NK-92 (cell line): ENCODE data around the gene SLC45A2.

Experiments
- DNase-seq: peaks from one replicate; lab custom pipeline; 2025; ENCODE audit not compliant: unreplicated experiment; lab: John Stamatoyannopoulos, UW

Gene SLC45A2

GRCh38 chr5:34007621-34008600, 23.4 kb upstream of the SLC45A2 start, which contains the start of gene AMACR:
AMACR (minus strand) TSS chr5:34008050; CDS start chr5:34008019, 31 bp downstream.
- peak; percentile 51 for DNase-seq

DNA sequence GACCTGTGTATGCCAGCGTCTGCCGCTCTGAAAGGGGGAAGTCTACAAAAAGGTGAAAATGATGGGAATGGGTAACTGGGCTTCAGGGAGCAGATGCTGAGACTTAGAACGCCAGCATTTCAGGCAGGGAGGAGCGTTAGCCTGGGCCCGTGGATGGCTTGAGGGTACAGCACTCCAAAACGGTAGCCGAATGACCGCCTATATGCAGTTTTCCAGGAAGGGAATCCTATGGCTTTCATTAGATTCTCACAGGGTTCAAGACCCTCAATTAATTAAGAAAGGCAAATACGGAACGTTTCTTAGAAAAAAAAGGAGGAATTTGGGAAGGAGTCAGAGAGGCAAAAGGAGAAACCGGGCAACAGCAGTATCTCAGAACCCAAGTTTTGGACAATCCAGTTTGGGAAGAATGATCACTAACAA, 22.7 kb upstream of the SLC45A2 start:
- no peak for DNase-seq

DNA sequence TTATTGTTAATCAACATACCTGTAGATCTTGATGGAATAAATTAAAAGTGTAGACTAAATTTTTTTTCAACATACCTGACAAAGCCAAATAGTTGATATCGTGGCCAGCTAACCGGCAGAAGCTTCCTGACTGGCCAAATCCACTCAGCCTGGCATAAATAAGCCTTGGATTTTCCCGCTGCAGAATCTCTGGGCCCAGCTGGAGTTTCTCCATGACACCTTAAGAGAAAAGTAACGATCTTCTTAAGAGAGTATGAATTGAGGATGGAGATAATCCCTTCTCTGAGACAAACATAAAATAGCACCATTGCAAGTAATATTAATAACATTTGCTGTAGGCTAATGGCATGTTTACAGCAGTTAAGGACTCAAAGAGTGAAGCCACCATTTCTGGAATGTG, 21.2 kb upstream of the SLC45A2 start:
- DNase-seq, result no peak

DNA sequence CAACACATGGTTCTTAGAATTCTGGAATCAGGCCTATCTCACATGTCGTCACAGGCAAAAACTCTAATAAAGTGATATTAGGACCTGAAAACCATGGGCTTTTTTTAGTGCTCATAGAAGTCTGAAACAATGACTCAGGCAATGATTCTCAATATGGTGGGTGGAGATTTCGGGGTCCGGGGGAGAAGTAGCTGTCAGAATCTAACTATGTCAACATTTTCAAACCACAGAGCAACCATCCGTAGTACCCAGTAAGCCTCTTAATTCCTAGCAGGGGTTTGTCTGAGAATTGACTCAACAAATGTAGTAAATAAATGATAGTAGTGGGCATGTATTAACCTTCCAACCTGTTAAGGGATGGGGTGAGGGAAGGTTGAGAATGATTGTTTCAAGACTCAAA, 20.7 kb upstream of the SLC45A2 start:
- DNase-seq, result no peak

- DNase-seq, result no peak
These were observed 19.4 kb upstream of the SLC45A2 start for GRCh38 chr5:34003941-34004340.

DNA sequence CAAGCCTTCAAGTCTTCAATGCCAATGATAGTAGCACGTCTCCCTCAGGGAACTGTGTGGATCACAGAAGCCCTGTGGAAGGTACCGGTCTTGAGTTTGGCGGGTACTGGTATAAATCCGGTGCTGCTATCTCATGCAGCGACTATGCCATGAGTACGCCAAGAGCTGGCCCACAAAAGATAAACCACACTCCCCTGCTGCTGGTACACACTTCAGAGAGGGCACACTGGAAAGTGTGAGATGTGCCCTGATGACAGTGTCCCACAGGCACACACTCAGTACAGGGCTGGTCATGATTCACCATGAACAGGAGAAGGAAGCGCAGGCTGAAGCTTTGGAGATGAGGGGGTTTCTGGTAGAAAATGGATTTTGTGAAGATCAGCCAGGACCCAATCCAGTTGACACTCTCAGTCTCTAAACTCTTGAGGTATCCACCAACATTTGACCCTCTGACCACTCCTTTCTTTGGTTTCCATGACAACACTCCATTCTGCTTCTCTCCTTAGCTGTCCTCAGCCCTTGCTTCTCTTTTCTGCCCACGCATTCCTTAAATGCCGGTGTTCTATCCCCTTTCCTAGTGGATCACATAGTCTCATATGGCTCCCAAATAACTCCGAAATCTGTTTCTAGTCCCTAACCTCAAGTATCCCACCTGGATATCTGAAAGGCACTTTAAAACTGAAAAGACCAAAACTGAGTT, 18.3 kb upstream of the SLC45A2 start:
- no peak for DNase-seq

- no peak for DNase-seq
These were observed 16.8 kb upstream of the SLC45A2 start for GRCh38 chr5:34001241-34001841.

GRCh38 chr5:33999978-34000377, 15.5 kb upstream of the SLC45A2 start:
- DNase-seq, result no peak

GRCh38 chr5:33997331-33997983, 13.0 kb upstream of the SLC45A2 start:
- no peak for DNase-seq

DNA sequence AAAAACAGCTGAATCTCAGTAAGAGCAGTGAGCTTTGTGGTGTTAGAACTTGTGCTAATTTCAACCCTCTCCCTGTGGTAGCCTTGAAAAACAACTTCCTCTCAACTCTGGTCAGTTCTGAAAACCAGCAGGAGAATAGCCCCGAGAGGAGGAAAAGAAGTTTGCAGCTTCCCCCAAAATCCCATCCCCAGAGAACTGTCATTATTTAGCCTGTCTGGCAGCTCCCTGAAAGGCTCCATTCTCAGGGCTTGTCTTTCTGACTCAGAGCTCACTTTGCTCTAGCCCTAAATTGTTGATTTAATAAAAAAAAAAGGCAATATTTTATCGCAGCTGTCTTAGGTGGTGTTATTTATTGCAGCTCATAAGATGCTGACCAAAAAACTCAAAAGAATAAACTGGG, 11.4 kb upstream of the SLC45A2 start:
- no peak for DNase-seq

- DNase-seq, result no peak
These were observed 10.4 kb upstream of the SLC45A2 start for GRCh38 chr5:33994845-33995244.

DNA sequence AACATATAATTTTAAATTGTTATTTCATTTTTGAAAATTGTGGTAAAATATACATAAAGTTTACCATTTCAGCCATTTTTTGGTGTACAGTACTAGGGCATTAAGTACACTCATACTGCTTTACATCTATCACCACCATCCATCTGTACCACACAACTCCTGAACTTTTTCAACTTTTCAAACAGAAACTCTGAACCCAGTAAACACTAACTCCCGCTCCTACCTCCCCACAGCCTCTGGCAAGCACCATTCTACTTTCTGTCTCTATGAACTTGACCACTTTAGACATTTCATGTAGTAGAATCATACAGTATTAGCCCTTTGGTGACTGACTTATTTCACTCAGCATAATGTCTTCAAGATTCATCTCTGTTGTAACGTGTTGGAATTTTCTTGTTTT, 8.4 kb upstream of the SLC45A2 start:
- no peak for DNase-seq

DNA sequence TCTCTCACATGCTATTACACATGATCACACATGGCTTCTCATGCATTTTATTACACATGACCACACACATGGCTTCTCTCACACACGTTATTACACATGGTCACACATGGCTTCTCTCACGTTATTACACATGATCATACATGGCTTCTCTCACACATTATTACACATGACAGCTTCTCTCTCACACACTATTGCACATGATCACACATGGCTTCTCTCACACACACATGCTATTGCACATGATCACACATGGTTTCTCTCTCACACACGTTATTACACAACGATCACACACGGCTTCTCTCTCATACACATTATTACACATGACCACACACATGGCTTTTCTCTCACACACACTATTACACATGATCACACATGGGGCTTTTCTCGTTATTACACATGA, 954 bp upstream of the SLC45A2 start:
- no peak for DNase-seq

DNA sequence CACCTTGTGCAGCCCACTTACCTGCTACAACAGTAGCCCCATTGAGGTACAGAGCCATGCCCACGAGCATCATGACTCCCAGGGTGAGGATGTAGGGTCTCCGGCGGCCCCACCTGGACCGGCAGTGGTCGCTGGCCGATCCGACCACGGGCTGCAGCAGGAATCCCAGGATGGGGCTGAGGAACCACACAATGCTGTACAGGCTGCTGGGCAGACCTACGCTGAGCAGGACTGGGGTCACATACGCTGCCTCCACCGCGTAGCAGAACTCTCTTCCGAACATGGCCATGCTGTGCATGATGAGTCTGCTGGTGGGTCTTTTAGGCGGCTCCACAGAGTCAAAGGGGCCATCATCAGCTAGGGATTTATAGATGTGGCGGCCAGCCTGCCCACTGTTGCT, 315 bp downstream of the SLC45A2 start:
- DNase-seq, result no peak

DNA sequence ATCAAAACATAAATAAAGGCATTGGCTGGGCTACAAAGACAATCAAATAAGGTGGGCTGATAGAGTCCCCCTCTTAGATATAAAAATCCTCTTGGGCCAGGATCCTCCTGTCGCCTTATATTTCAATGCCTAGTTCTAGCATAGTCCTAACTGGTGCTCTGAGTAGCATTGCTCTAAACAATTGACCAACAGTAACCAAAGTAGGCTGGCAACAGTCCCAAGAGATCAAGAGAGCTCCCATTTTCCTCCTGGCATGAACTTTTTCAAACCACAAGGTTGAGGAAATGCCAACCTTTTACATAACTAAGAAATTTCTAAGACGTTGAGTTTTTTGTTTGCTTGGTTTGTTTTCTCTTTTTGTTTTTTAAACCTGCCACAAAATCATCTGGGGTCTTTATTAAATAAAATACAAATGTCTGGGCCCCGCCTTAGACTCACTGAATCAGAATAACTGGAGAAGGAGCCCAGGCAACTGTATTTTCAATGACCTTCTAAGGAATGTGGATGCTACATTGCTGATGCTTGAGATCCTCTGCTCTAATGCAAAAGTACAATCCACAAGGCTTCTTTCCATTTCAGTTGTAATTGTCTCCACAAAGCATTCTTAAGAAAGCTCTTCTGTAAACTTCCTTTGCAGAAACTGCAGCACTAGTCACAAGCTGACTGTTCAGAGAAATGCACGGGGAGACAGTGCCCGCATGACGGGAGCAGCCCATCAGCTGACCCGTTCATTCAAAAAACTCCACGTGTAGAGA, 2.9 kb downstream of the SLC45A2 start:
- DNase-seq, result no peak

DNA sequence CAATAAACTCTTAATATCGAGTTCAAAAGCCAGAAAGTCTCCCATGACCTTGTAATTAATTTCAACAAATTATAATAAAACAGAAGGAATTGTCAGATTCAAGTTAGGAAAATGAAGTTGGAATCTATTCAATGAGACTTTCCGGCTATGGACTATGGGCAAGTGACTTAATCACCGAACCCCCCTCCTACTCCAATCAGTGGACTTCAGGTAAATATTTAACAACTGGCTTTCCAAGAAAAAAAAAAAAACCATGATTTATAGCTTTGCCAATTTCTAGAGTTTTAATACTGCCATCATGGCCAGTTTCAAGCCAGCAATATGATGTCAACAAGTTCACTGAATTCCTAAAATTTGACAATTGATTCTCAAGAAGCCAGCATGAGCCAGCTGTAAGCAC, 4.5 kb downstream of the SLC45A2 start:
- DNase-seq, result no peak

GRCh38 chr5:33978306-33978705, 6.2 kb downstream of the SLC45A2 start:
- no peak for DNase-seq

DNA sequence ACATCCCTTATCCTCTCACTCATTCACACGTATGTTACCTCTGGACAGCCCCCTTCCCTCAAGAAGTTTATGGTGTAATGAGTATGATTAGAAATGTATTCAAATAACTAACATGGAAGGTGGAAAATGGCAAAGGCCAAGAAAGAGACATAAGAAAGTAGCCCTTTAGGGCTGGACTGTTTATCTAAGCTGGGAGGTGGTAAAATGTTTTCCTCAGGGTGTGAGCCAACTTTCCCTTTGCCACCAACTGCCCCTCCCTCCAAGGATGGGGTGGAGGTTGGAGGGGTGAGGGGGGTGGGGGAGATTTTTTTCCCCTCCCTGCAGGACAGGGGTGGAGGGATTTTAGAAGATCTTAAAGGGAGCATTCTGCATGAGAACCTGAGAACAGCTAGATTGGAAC, 8.2 kb downstream of the SLC45A2 start:
- DNase-seq, result no peak

GRCh38 chr5:33975852-33976251, 8.6 kb downstream of the SLC45A2 start:
- DNase-seq, result no peak

DNA sequence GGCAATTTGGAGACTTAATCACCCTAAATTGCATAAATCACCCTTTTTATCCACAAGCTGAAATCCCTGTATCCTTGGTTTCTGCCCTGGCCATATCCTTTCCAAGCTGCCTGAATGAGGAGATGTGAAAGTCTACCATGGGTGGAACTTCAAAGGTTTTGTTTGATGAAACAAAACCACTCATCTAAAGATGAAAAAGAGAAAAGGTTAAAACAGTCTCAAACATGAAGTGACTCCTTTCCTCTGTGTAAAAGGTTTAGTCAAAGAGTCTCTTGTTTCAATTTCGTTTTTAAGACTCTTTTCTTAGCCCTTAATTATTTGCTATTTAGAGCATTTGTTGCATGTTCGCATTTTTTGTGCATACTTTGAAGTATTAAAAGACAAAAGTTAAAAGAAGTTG, 11.2 kb downstream of the SLC45A2 start:
- DNase-seq, result no peak
